Activated CD4-positive, alpha-beta T cell treated with anti-CD3 and anti-CD28 coated beads for 48 hours (primary cell): ENCODE results near the gene PCDHGA11.
"Not testable (repeated sequence)": the region's sequence is repeated elsewhere in the genome, so short reads cannot be mapped to it uniquely, and the experiment has no call there.

Experiments used
- DNase-seq: peaks from one replicate; pipeline ENCODE4 v3.0.0-alpha.2; 2020

PCDHGA11 gene

DNA sequence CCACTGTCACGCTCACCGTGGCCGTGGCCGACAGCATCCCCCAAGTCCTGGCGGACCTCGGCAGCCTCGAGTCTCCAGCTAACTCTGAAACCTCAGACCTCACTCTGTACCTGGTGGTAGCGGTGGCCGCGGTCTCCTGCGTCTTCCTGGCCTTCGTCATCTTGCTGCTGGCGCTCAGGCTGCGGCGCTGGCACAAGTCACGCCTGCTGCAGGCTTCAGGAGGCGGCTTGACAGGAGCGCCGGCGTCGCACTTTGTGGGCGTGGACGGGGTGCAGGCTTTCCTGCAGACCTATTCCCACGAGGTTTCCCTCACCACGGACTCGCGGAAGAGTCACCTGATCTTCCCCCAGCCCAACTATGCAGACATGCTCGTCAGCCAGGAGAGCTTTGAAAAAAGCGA, 11.9 kb downstream of the PCDHGA11 start:
- DNase-seq: not testable (repeated sequence)

GRCh38 chr5:141434006-141434405, 13.2 kb downstream of the PCDHGA11 start:
- no peak for DNase-seq

DNA sequence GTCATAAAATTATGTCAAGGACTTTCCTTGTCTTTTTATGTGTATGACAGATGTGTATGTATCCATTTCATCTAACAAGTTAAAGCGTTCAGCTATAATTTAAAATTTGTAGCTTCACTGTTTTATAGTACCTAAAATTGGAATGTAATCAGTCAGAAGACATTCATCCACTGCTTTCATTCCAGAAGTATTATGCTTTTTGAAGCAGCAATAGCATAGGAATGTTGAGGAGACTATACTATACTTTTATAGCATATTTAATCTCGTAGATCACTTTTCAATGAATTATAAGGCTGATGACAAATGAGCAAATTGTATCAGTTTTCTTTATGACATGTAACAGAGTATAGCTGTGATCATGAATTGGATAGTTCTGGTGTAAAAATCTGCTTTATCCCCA, 16.4 kb downstream of the PCDHGA11 start:
- no peak for DNase-seq

DNA sequence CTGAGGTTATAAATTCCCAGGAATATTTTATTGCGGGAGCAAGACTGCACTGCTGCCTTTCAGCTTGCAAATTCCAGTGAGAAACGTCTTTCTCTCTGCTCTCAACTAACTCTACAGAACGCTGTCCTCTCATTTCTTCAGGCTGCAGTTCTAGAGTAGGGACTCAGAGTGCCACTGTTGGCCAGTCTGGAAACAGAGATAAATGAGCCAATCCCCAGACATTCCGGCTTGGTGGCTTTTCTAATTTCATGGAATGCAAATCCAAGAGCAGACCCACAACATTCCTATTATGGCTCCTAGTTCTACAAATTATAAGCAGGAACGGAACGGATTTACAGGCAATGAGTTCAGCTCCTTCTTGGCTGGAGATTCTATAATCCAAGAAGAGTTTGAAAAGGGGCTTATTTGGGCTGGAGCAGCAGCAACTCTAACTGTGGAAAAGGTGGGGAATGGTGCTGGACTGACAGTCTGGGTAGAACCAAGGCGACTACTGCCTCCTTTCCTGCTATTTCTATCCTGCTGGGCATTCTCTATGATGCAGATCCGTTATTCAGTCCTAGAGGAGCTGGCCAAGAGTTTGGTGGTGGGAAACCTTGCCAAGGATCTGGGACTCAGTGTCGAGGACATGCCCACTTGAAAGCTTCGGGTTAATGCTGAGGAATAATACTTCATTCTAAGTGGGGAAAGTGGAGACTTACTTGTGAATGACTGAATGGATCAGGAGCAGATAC, 18.7 kb downstream of the PCDHGA11 start:
- DNase-seq: no peak

DNA sequence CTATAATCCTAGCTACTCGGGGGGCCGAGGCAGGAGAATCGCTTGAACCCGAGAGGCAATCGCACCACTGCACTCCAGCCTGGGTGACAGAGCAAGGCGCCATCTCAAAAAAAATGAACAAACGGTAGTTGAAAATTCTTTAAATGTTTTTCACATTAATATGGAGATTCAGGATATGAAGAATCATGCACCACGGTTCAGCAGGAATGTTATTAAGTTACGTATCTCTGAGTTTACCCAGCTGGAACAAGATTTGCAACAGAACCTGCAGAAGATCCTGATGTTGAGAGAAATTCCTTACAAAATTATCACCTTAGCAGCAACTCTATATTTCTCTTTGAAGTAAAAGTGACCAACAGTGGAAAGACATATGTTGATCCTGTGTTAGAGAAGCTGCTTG, 19.5 kb downstream of the PCDHGA11 start:
- no peak for DNase-seq

- no peak for DNase-seq
These were observed 20.8 kb downstream of the PCDHGA11 start for GRCh38 chr5:141441571-141442170.

DNA sequence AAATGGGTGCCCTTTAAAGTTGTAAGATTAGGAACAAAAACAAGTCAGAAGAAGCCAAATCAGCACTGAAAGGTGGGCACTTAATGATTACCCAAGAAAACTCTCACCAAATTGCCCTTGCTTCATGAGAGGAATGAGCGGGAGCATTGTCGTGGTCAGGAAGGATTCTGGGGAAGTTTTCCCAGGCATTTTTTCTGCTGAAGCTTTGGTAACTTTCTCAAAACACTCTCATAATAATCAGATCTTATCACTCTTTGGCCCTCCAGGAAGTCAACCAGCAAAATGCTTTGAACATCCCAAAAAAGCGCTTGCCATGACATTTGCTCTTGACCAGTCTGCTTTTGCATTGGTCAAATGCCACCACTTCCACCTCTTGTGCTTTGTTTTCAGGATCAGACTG, 44.5 kb downstream of the PCDHGA11 start:
- DNase-seq: no peak
